K562 (cell line): ENCODE results near the gene SORCS2.

Experiments used
- AFF1 ChIP-seq, 2 experiments: fragments of 450-650 bp; IDR thresholded peaks; 2 replicates each; pipeline ENCODE4 v1.6.1; 2018; ENCODE audit warnings: mild to moderate bottlenecking in 2 of 2, low read depth in 1 of 2; ENCODE audit not compliant: partially characterized antibody in 2 of 2
- CHD4 ChIP-seq: fragments of 200-600 bp; sonication (generic); IDR thresholded peaks from 3 replicates; pipeline ENCODE4 v1.6.1; 2012; ENCODE audit warnings: low read depth, mild to moderate bottlenecking, mixed read lengths, low read length, inconsistent platforms; ENCODE audit not compliant: insufficient read depth, insufficient replicate concordance, poor library complexity, severe bottlenecking
- EP300 ChIP-seq: IDR thresholded peaks from 2 replicates; pipeline ENCODE4 v1.6.1; 2012; ENCODE audit warnings: low read length, improper control_type of control experiment
- GABPB1 ChIP-seq: sonication (generic); formaldehyde crosslinking; IDR thresholded peaks from 2 replicates; pipeline ENCODE4 v1.8.0; 2022; ENCODE audit warnings: mild to moderate bottlenecking, missing genetic modification reagents
- IRF9 ChIP-seq: fragments of 450-650 bp; IDR thresholded peaks from 2 replicates; pipeline ENCODE4 v1.6.1; 2016; ENCODE audit warnings: missing biosample characterization, missing genetic modification characterization
- KDM1A ChIP-seq, 2 experiments: fragments of 450-650 bp; IDR thresholded peaks; 2 replicates each; pipeline ENCODE4 v1.6.1; 2016; ENCODE audit warnings: mild to moderate bottlenecking in 2 of 2
- LARP7 ChIP-seq: fragments of 450-650 bp; IDR thresholded peaks from 2 replicates; pipeline ENCODE4 v1.6.1; 2016
- NR2C1 ChIP-seq, 2 experiments: fragments of 450-650 bp; IDR thresholded peaks; 2 replicates each; pipeline ENCODE4 v1.6.1; 2017; ENCODE audit warnings: mild to moderate bottlenecking in 2 of 2, antibody characterized with exemption in 1 of 2, inconsistent platforms in 1 of 2, missing compliant biosample characterization in 1 of 2, missing genetic modification characterization in 1 of 2
- POLR2A ChIP-seq: fragments of 450-650 bp; conservative IDR thresholded peaks from 2 replicates; pipeline ENCODE4 v1.6.1; 2016
- SP1 ChIP-seq: sonication (generic); formaldehyde crosslinking; IDR thresholded peaks from 2 replicates; pipeline ENCODE4 v1.8.1; 2022; ENCODE audit warnings: mild to moderate bottlenecking, missing genetic modification reagents
- SREBF1 ChIP-seq: fragments of 150-350 bp; IDR thresholded peaks from 2 replicates; pipeline ENCODE4 v1.6.1; 2014; ENCODE audit warnings: antibody characterized with exemption, low read depth, low read length, borderline replicate concordance
- TF ChIP-seq, protein P1 (sequence below): sonication (generic); formaldehyde crosslinking; IDR thresholded peaks from 2 replicates; pipeline ENCODE4 v1.5.0; 2020; ENCODE audit warnings: missing genetic modification reagents
- TF ChIP-seq, protein P2 (sequence below): fragments of 450-650 bp; IDR thresholded peaks from 2 replicates; pipeline ENCODE4 v1.6.1; 2018; ENCODE audit not compliant: partially characterized antibody
- TF ChIP-seq, protein P3 (sequence below): fragments of 450-650 bp; IDR thresholded peaks from 2 replicates; pipeline ENCODE4 v1.6.1; 2017; ENCODE audit warnings: mild to moderate bottlenecking, moderate library complexity

DNA sequence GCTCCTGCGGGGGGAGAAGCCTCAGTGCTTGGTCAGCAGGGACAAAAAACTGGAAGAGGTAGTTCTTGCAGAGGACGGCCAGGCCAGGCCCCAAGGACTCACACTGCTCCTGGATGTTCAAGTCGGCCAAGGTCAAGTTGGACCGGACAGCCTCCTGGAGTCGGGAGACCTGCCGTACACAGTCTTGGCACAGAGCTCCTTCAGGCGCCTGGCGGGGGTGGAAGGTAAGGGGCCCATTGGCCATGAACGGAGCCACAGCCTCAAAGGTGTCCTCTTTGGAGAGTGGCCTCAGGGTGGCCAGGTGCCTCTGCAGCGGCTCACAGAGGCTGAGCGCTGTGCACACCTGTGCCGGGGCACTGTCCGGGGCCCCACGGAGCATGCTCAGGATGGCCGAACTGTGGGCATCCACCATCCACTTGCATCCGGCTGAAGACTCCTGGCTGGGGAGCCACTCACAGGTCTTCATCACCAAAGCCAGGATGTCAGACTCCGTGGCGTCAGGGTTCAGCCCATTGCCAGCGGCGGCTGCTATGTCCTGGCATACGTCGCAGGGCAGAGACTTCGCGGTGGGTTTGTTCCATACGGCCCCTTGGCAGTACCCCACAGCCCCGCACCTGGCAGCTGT, 241.9 kb downstream of the SORCS2 start:
- TF ChIP-seq, protein P1, sequence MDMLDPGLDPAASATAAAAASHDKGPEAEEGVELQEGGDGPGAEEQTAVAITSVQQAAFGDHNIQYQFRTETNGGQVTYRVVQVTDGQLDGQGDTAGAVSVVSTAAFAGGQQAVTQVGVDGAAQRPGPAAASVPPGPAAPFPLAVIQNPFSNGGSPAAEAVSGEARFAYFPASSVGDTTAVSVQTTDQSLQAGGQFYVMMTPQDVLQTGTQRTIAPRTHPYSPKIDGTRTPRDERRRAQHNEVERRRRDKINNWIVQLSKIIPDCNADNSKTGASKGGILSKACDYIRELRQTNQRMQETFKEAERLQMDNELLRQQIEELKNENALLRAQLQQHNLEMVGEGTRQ (CRISPR knock-in tag): no peak
- TF ChIP-seq LARP7 (no peak), SREBF1 (no peak), POLR2A (no peak), CHD4 (no peak), NR2C1 (IDR thresholded peaks at IDR 0.05) (no peak), NR2C1 (tag; IDR thresholded peaks at IDR 0.05) (no peak), GABPB1 (no peak), AFF1 (IDR thresholded peaks at IDR 0.05; ENCODE audit: low read depth in 1 of 2, partially characterized antibody in 2 of 2) (no peak), SP1 (CRISPR knock-in tag) (no peak), EP300 (no peak), KDM1A (IDR thresholded peaks at IDR 0.05) (no peak), IRF9 (tag) (no peak)
- TF ChIP-seq, protein P2, sequence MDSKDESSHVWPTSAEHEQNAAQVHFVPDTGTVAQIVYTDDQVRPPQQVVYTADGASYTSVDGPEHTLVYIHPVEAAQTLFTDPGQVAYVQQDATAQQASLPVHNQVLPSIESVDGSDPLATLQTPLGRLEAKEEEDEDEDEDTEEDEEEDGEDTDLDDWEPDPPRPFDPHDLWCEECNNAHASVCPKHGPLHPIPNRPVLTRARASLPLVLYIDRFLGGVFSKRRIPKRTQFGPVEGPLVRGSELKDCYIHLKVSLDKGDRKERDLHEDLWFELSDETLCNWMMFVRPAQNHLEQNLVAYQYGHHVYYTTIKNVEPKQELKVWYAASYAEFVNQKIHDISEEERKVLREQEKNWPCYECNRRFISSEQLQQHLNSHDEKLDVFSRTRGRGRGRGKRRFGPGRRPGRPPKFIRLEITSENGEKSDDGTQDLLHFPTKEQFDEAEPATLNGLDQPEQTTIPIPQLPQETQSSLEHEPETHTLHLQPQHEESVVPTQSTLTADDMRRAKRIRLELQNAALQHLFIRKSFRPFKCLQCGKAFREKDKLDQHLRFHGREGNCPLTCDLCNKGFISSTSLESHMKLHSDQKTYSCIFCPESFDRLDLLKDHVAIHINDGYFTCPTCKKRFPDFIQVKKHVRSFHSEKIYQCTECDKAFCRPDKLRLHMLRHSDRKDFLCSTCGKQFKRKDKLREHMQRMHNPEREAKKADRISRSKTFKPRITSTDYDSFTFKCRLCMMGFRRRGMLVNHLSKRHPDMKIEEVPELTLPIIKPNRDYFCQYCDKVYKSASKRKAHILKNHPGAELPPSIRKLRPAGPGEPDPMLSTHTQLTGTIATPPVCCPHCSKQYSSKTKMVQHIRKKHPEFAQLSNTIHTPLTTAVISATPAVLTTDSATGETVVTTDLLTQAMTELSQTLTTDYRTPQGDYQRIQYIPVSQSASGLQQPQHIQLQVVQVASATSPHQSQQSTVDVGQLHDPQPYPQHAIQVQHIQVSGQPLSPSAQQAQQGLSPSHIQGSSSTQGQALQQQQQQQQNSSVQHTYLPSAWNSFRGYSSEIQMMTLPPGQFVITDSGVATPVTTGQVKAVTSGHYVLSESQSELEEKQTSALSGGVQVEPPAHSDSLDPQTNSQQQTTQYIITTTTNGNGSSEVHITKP: no peak
- TF ChIP-seq, protein P3, sequence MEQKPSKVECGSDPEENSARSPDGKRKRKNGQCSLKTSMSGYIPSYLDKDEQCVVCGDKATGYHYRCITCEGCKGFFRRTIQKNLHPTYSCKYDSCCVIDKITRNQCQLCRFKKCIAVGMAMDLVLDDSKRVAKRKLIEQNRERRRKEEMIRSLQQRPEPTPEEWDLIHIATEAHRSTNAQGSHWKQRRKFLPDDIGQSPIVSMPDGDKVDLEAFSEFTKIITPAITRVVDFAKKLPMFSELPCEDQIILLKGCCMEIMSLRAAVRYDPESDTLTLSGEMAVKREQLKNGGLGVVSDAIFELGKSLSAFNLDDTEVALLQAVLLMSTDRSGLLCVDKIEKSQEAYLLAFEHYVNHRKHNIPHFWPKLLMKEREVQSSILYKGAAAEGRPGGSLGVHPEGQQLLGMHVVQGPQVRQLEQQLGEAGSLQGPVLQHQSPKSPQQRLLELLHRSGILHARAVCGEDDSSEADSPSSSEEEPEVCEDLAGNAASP: no peak
